ENCODE results near the gene ESYT3.

ESYT3 gene

GRCh38 chr3:138395865-138396751 is 38.3 kb upstream of the ESYT3 start:
- DNase-seq (ENCODE audit: low spot score): no peak
- no peak for TF ChIP-seq CTCF (IDR thresholded peaks at IDR 0.05; ENCODE audit: extremely low read depth, missing control alignments)

GRCh38 chr3:138396752-138397410 is 37.5 kb upstream of the ESYT3 start:
- TF ChIP-seq CTCF (IDR thresholded peaks at IDR 0.05; ENCODE audit: extremely low read depth, missing control alignments): no peak
- no peak for DNase-seq (ENCODE audit: low spot score)

- DNase-seq (ENCODE audit: low spot score): no peak
- no peak for TF ChIP-seq CTCF (IDR thresholded peaks at IDR 0.05; ENCODE audit: extremely low read depth, missing control alignments)
These were observed 36.4 kb upstream of the ESYT3 start for GRCh38 chr3:138397983-138398382.

- no peak for DNase-seq (ENCODE audit: low spot score)
- no peak for TF ChIP-seq CTCF (IDR thresholded peaks at IDR 0.05; ENCODE audit: extremely low read depth, missing control alignments)
These were observed 35.4 kb upstream of the ESYT3 start for GRCh38 chr3:138398791-138399575.

- TF ChIP-seq CTCF (IDR thresholded peaks at IDR 0.05; ENCODE audit: extremely low read depth, missing control alignments): no peak
- no peak for DNase-seq (ENCODE audit: low spot score)
These were observed 34.6 kb upstream of the ESYT3 start for GRCh38 chr3:138399766-138400165.

- no peak for TF ChIP-seq CTCF (IDR thresholded peaks at IDR 0.05; ENCODE audit: extremely low read depth, missing control alignments)
- no peak for DNase-seq (ENCODE audit: low spot score)
These were observed 33.8 kb upstream of the ESYT3 start for GRCh38 chr3:138400651-138401070.

Measured in GM20000 (cell line).